ENCODE results near the gene KXD1. TPM values are rescaled to one million over a fixed set of nuclear protein-coding genes. Genes with fewer than 3 reads are reported as not detected.

KXD1 gene
- total RNA-seq, 4 donors from 2014 or later, result 65.5 to 104 (median 83.5) TPM

DNA sequence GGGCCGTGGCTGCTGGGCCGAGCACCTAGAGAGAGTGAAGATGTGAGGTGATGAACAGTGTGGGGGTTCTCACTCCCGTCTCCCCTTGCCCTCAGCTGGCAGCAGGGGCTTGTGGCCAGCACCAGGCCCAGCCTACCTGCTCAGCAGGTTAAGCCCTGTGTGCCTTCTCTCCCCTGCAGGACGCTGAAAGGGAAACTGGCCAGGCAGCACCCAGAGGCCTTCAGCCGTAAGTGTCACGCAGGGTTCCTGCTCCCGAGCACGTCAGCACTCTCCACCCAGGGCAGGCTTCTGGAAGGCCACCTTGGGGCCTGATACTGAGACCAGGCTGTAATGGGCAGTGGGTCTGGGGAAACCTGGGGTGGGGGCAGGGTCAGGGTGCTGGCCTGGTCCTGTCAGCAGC is 9.3 kb downstream of the KXD1 start:
- intact Hi-C loops (cut with DNase I), result no loop called here
- WGBS, 2 donors, result 83 to 100% methylated on average over 2 to 5 of the region's 8 CpGs
- no peaks in the 10 kb centered on the region for H3K9me3 ChIP-seq
- H3K27ac ChIP-seq, result no peak overlapping the region
- H3K4me3 ChIP-seq, result no peak overlapping the region
- no peaks in the 10 kb centered on the region for H3K27me3 ChIP-seq
- peaks cover 0 to 17% (median 3%) of the 10 kb centered on the region in 3 donors for H3K4me1 ChIP-seq
- no peak for DNase-seq
- TF ChIP-seq CTCF (IDR thresholded peaks at IDR 0.05) (no peak), POLR2A (IDR thresholded peaks at IDR 0.05) (no peak)
- H3K36me3 ChIP-seq, result peaks cover 18 to 81% (median 44%) of the 10 kb centered on the region in 3 donors

GRCh38 chr19:18568367-18568766 is 10.7 kb downstream of the KXD1 start:
- no peak for DNase-seq
- no peaks in the 10 kb centered on the region for H3K27me3 ChIP-seq
- 100% methylated on average over 1 of the region's 15 CpGs for WGBS, 2 donors
- TF ChIP-seq CTCF (IDR thresholded peaks at IDR 0.05), result no peak
- TF ChIP-seq POLR2A (IDR thresholded peaks at IDR 0.05), result no peak
- H3K9me3 ChIP-seq, result no peaks in the 10 kb centered on the region
- peaks cover 19 to 72% (median 44%) of the 10 kb centered on the region in 3 donors for H3K36me3 ChIP-seq
- H3K27ac ChIP-seq, result no peak overlapping the region
- no peak overlapping the region for H3K4me3 ChIP-seq
- H3K4me1 ChIP-seq, result peaks cover 12 to 22% (median 15%) of the 10 kb centered on the region in 3 donors
- intact Hi-C loops (cut with DNase I), result no loop called here

DNA sequence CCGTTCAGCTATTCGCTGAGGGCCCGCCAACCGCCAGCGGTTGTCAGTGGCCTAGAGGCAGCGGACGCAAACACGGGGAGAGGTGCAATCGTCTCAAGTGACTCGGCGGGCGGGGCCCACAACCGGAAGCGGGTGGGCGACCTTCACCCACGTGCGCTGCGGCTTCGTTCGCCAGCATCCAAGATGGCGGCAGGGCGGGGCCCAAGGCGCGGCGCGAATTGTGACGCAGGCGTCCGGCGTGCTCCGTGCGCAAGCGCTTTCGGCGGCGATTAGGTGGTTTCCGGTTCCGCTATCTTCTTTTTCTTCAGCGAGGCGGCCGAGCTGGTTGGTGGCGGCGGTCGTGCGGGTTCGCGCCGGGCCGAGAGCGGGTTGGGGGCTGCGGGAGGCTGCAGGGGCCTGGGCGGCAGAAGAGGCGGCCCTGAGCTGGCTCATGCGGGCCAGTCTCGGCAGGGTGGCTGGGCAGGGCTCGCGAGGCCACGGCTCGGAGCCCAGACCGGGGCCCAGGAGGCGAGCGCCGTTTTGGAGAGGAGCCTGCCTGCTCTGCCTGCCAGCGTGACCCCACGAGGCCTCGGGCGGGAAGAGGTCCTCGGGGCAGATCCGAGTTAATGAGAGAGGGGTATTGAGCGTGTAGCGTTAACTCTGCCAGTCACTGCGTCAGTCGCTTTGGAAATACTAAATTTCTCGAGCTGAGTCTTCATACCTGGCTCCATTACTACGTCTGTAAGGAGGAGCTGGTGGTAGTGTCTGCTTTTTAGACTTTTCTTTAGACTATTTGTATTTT is 14.1 kb downstream of the KXD1 start, which contains the start of gene UBA52:
Gene UBA52, plus strand, starts transcription at position 294 of the 781 bp plus-strand sequence. CDS start 1,444 bp downstream, outside the sequence.
- peaks cover 34 to 72% (median 37%) of the 10 kb centered on the region in 3 donors for H3K36me3 ChIP-seq
- H3K4me3 ChIP-seq, result peak within 1 kb of the TSS; percentile 78 to 95 (median 86)
- intact Hi-C loops (cut with DNase I), result loop anchor here (10.0 kb wide), 1 partner anchor 97 kb away; no protein-coding TSS in a partner anchor
- WGBS, 2 donors, result 0% methylated on average over 33 to 45 of the region's 75 CpGs
- no peaks in the 10 kb centered on the region for H3K27me3 ChIP-seq
- H3K4me1 ChIP-seq, result peaks cover 12 to 30% (median 21%) of the 10 kb centered on the region in 3 donors
- TF ChIP-seq POLR2A (IDR thresholded peaks at IDR 0.05) (peak in 3 of 4 donors; percentile 83 to 91 (median 90)), CTCF (IDR thresholded peaks at IDR 0.05) (peak in 2 of 6 experiments; percentile 4 to 24)
- H3K27ac ChIP-seq, result peak within 1 kb of the TSS; percentile 92 to 97 (median 96)
- no peaks in the 10 kb centered on the region for H3K9me3 ChIP-seq
- DNase-seq, result peak; percentile 86

- Histone ChIP-seq H3K27ac (no peak overlapping the region), H3K9me3 (no peaks in the 10 kb centered on the region), H3K4me3 (no peak overlapping the region), H3K27me3 (no peaks in the 10 kb centered on the region), H3K36me3 (peaks cover 16 to 60% (median 21%) of the 10 kb centered on the region in 3 donors), H3K4me1 (peaks cover 12 to 30% (median 21%) of the 10 kb centered on the region in 3 donors)
- TF ChIP-seq CTCF (IDR thresholded peaks at IDR 0.05) (no peak), POLR2A (IDR thresholded peaks at IDR 0.05) (no peak)
- DNase-seq, result no peak
- WGBS, 2 donors, result 84 to 94% methylated on average over 3 to 9 of the region's 18 CpGs
- intact Hi-C loops (cut with DNase I), result loop anchor here (10.0 kb wide), 1 partner anchor 100 kb away; no protein-coding TSS in a partner anchor
These were observed 17.1 kb downstream of the KXD1 start for GRCh38 chr19:18574691-18575291.

DNA sequence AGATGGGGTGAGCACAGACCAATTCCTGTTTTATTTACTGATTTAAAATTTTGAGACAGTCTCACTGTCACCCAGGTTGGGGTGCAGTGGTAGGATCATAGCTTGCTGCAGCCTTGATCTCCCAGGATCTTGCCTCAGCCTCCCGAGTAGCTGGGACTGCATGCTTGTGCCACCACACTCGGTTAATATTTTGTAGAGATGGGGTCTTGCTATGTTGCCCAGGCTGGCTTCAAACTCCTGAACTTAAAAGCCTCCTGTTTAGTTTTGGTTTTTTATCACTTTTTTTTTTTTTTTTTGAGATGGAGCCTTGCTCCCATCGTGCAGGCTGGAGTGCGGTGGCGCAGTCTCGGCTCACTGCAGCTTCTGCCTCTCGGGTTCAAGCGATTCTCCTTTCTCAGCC is 18.7 kb downstream of the KXD1 start:
- WGBS, 2 donors, result 93 to 95% methylated on average over 7 of the region's 8 CpGs
- no peaks in the 10 kb centered on the region for H3K9me3 ChIP-seq
- no peak for DNase-seq
- no peaks in the 10 kb centered on the region for H3K27me3 ChIP-seq
- H3K27ac ChIP-seq, result no peak overlapping the region
- intact Hi-C loops (cut with DNase I), result loop anchor here (10.0 kb wide), 1 partner anchor 102 kb away; no protein-coding TSS in a partner anchor
- peaks cover 16 to 57% (median 21%) of the 10 kb centered on the region in 3 donors for H3K36me3 ChIP-seq
- no peak overlapping the region for H3K4me3 ChIP-seq
- H3K4me1 ChIP-seq, result peaks cover 12 to 21% (median 18%) of the 10 kb centered on the region in 3 donors
- TF ChIP-seq POLR2A (IDR thresholded peaks at IDR 0.05), result no peak
- no peak for TF ChIP-seq CTCF (IDR thresholded peaks at IDR 0.05)
